Mammary microvascular endothelial cell (primary cell): ENCODE results near the gene FCGR1A. TPM values are rescaled to one million over a fixed set of nuclear protein-coding genes. Genes with fewer than 3 reads are reported as not detected.

Experiments used
- total RNA-seq: library from RNA; depleted of rRNA; stranded (reverse); fragments of >200 nt; gene quantifications from 2 replicates; pipeline ENCODE4 v1.2.3, GENCODE V29; 2015

FCGR1A gene
- total RNA-seq = not detected in 2 replicates

DNA sequence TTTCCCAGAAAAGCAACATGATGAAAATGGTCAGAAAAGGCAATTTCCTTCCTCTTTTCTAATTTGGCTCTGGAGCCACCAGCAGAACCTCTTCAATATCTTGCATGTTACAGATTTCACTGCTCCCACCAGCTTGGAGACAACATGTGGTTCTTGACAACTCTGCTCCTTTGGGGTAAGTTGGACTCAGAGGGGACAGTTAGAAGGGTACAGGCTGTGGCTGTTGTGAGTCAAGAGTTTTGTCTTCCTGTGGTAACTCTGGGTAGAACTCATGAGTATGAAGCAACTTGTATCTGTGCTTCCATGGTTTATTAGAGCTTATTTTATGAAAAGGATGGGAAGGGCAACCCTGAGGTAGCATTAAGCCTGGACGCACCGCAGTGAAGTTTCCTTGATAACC lies at the start of gene FCGR1A:
TSS of gene FCGR1A (plus strand) at position 95 of the 400 bp plus-strand sequence. CDS start at position 145, 50 bp downstream.

Other genes starting within 250 kb of the FCGR1A start
- gene PPIAL4C, start 198.8 kb upstream of the FCGR1A start, total RNA-seq = not detected in 2 replicates
- 11.3 and 25.0 TPM in 2 replicates for gene BOLA1, start 116.9 kb downstream of the FCGR1A start, total RNA-seq
- 0.93 and 1.2 TPM in 2 replicates for gene SV2A, start 135.2 kb downstream of the FCGR1A start, total RNA-seq
- 10.3 and 14.0 TPM in 2 replicates for gene SF3B4, start 145.1 kb downstream of the FCGR1A start, total RNA-seq
- 1.7 and 3.7 TPM in 2 replicates for gene MTMR11, start 154.2 kb downstream of the FCGR1A start, total RNA-seq
- gene OTUD7B, start 228.0 kb downstream of the FCGR1A start, total RNA-seq = 8.0 and 9.3 TPM in 2 replicates